ENCODE results near the gene PCSK2.

- TF ChIP-seq CTCF (IDR thresholded peaks at IDR 0.05) = no peak
- TF ChIP-seq POLR2A (IDR thresholded peaks at IDR 0.05) = no peak
These were observed 90.5 kb downstream of the PCSK2 start for GRCh38 chr20:17317341-17317740.
